Tibial artery (tissue), 4 donors: ENCODE measurements around the gene TMEM9B.
"Not testable (repeated sequence)": the region's sequence is repeated elsewhere in the genome, so short reads cannot be mapped to it uniquely, and the experiment has no call there.

Experiments
- DNase-seq, 2 donors: peaks; one replicate each; pipeline ENCODE4 v3.0.0-alpha.2; 2019
- H3K27ac ChIP-seq, 2 donors: fragments of 200-600 bp; sonication (generic) in 1 of 2; 1 replicate in 1 of 2; 2 replicates in 1 of 2; pipeline ENCODE4 v1.5.1; 2018 to 2019; ENCODE audit warnings: mild to moderate bottlenecking in 1 of 2
- H3K27me3 ChIP-seq, 2 donors: fragments of 200-600 bp; sonication (generic) in 1 of 2; one replicate each; pipeline versions ENCODE4 v1.5.1 to v1.6.0; 2016 to 2019
- H3K36me3 ChIP-seq, 3 donors: fragments of 200-600 bp; sonication (generic) in 2 of 3; one replicate each; pipeline ENCODE4 v1.5.1; 2016 to 2019; ENCODE audit warnings: mild to moderate bottlenecking in 2 of 3
- H3K4me1 ChIP-seq, 4 donors: fragments of 200-600 bp; sonication (generic) in 2 of 4; 1 replicate in 3 of 4; 2 replicates in 1 of 4; pipeline ENCODE4 v1.5.1; 2016 to 2019
- H3K4me3 ChIP-seq, 2 donors: fragments of 200-600 bp; sonication (generic) in 1 of 2; 1 replicate in 1 of 2; 2 replicates in 1 of 2; pipeline ENCODE4 v1.5.1; 2018 to 2019; ENCODE audit warnings: mild to moderate bottlenecking in 2 of 2
- H3K9me3 ChIP-seq, 3 donors: fragments of 200-600 bp; sonication (generic) in 1 of 3; one replicate each; pipeline ENCODE4 v1.5.1; 2016 to 2019
- intact Hi-C: fragments of 100-400 bp; cut with DNase I; formaldehyde crosslinking; loops from one replicate; pipeline ENCODE4 v1.15.0; 2023; ENCODE audit warnings: low total_unique reads
- TF ChIP-seq, protein P1 (sequence below), 2 experiments: fragments of 200-600 bp in 1 of 2; fragments of 450-650 bp in 1 of 2; IDR thresholded peaks; one replicate each; pipeline ENCODE4 v1.5.1; 2017 to 2019; ENCODE audit warnings: antibody characterized with exemption in 2 of 2, mild to moderate bottlenecking in 1 of 2, moderate library complexity in 1 of 2

Gene TMEM9B

DNA sequence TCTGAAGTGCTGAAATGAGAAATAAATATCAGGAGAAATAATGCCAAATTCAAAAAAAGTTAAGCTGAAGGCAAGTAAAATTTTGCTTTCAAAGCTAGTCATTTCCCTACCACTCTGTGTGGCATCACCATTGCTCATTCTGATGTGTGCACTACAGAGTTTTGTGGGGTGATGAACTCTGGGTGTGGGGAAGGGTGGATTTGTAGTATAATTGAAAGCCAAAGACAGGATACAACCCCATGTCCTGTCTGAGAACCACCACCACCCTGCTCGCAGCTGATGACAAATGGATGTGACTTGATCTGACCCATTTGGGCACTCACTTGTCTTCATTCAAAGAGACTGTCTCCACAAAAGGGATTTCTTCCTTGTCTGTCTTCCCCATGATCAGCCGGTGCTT, 19.3 kb upstream of the TMEM9B start:
- H3K4me1 ChIP-seq = no peaks in the 10 kb centered on the region
- intact Hi-C loops = no loop called here
- no peak overlapping the region for H3K27ac ChIP-seq
- TF ChIP-seq, protein P1, sequence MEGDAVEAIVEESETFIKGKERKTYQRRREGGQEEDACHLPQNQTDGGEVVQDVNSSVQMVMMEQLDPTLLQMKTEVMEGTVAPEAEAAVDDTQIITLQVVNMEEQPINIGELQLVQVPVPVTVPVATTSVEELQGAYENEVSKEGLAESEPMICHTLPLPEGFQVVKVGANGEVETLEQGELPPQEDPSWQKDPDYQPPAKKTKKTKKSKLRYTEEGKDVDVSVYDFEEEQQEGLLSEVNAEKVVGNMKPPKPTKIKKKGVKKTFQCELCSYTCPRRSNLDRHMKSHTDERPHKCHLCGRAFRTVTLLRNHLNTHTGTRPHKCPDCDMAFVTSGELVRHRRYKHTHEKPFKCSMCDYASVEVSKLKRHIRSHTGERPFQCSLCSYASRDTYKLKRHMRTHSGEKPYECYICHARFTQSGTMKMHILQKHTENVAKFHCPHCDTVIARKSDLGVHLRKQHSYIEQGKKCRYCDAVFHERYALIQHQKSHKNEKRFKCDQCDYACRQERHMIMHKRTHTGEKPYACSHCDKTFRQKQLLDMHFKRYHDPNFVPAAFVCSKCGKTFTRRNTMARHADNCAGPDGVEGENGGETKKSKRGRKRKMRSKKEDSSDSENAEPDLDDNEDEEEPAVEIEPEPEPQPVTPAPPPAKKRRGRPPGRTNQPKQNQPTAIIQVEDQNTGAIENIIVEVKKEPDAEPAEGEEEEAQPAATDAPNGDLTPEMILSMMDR (IDR thresholded peaks at IDR 0.05) = no peak
- H3K4me3 ChIP-seq = no peak overlapping the region
- no peaks in the 10 kb centered on the region for H3K9me3 ChIP-seq
- no peaks in the 10 kb centered on the region for H3K27me3 ChIP-seq
- no peak for DNase-seq
- no peaks in the 10 kb centered on the region for H3K36me3 ChIP-seq

DNA sequence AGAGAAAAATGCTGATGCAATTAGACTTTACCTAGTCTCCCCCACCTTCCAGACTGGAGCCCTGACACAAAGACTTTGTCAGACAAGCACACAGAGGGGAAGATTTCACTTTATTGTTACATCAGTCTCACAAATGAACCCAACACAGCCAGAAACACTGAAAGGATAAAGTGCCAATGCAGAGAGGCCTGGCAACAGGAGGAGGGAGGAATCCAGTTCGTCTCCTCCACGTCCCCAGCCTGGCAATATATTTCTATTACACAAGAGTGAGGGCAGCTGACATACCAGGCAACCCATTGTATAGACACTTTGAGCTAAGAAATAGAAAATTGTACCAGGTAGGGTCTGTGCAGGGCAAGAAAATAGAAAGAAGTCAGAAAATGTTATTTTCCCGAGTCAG, 16.2 kb upstream of the TMEM9B start:
- DNase-seq = no peak
- Histone ChIP-seq H3K4me3 (no peak overlapping the region), H3K27me3 (no peaks in the 10 kb centered on the region), H3K36me3 (no peaks in the 10 kb centered on the region), H3K27ac (no peak overlapping the region), H3K9me3 (no peaks in the 10 kb centered on the region), H3K4me1 (no peaks in the 10 kb centered on the region)
- intact Hi-C loops = no loop called here
- TF ChIP-seq, protein P1 (IDR thresholded peaks at IDR 0.05) = no peak

DNA sequence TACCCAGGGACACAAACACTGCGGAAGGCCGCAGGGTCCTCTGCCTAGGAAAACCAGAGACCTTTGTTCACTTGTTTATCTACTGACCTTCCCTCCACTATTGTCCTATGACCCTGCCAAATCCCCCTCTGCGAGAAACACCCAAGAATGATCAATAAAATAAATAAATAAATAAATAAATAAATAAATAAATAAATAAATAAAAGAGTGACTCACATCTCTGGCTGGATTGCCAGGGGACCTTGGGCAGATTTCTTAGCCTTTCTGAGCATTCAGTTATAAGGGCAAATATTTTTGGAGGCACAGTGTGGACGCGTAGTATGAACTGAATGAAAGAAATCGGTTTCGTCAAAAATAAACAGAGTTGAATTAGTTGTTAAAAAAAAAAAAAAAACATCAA, 15.1 kb upstream of the TMEM9B start:
- intact Hi-C loops, H3K27ac ChIP-seq, H3K36me3 ChIP-seq, H3K4me3 ChIP-seq, DNase-seq, H3K4me1 ChIP-seq, H3K27me3 ChIP-seq, H3K9me3 ChIP-seq: not testable (repeated sequence)

DNA sequence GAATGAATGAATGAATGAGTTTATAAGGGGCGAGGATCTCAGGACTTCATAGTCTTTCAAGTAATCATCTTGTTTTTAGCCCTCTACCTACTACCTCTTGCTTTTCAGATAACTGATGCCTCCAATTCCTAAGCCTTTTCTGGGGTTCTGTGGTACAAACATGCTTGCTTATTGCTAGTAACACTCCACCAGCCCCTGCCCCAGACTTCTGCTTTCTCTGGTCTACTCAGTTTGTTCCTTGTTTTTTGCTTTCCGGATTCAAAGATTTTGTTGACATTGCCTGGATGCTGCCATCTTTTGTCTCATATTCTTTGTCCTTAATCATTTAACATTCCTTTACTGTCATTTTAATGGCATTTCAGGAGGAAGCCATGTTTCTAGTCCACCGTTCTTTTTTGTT, 8.9 kb upstream of the TMEM9B start:
- H3K36me3 ChIP-seq = no peaks in the 10 kb centered on the region
- H3K4me3 ChIP-seq = no peak overlapping the region
- intact Hi-C loops = no loop called here
- H3K27me3 ChIP-seq = no peaks in the 10 kb centered on the region
- no peaks in the 10 kb centered on the region for H3K9me3 ChIP-seq
- DNase-seq = no peak
- no peaks in the 10 kb centered on the region for H3K4me1 ChIP-seq
- TF ChIP-seq, protein P1 (IDR thresholded peaks at IDR 0.05) = no peak
- no peak overlapping the region for H3K27ac ChIP-seq

DNA sequence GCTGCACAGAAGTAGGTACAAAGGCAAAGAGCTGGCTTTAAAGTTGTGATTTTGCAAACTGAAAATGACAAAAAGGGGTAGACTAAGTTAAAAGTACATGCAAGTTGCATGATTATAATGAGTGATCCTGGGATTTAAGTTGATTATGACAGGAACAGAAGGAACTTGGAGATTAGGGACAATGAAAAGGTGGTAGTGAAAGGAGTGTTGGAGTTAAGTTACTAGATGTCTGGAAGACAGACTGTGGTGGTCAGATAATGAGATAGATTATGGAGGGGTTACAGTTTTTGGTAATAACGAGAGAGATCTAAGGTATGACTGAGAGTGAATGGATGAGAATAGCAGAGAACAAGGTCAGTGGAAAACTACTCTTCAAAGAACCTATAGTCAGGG, 7.7 kb upstream of the TMEM9B start:
- intact Hi-C loops = no loop called here
- H3K27me3 ChIP-seq = no peaks in the 10 kb centered on the region
- H3K4me3 ChIP-seq = no peak overlapping the region
- TF ChIP-seq, protein P1 (IDR thresholded peaks at IDR 0.05) = no peak
- no peak overlapping the region for H3K27ac ChIP-seq
- H3K36me3 ChIP-seq = no peaks in the 10 kb centered on the region
- no peak for DNase-seq
- H3K4me1 ChIP-seq = no peaks in the 10 kb centered on the region
- no peaks in the 10 kb centered on the region for H3K9me3 ChIP-seq

DNA sequence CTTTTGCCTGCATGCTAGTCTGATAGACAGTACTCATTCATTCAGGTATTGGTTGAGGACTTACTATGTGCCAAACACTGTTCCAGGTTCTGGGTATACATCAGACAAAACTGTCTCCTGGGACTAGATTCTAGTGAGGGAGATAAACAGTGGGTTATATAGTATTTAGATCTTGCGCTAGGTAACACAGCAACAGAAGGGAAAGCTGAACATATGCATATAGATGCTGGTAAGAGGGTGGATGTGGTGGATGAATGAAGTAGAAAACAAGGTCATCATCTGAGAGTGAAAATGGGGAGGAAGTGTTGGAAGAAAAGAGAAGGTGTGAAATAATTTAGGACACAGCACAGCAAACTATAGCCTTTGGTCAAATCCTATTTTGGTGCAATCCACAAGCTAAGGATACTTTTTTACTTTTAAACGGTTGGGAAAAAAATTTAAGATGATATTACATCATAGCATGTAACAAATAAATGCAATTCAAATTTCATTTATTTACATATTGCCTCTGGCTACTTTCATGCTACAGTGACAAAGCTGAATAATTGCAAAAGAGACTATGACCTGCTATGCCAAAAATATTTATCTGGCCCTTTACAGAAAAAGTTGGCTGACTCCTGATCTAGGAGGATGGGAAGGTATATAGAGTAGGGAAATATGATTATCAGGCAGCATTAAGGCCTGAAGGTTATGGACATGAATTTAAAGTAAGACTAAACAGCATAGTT, 7.1 kb upstream of the TMEM9B start:
- intact Hi-C loops = no loop called here
- Histone ChIP-seq H3K4me3 (no peak overlapping the region), H3K9me3 (no peaks in the 10 kb centered on the region), H3K36me3 (no peaks in the 10 kb centered on the region), H3K4me1 (no peaks in the 10 kb centered on the region), H3K27me3 (no peaks in the 10 kb centered on the region), H3K27ac (no peak overlapping the region)
- TF ChIP-seq, protein P1 (IDR thresholded peaks at IDR 0.05) = no peak
- DNase-seq = no peak
